CD4-positive, alpha-beta T cell treated with Interleukin-2 at 100 ng/mL for 4 hours (primary cell): ENCODE data around the gene WDFY2.

Experiments
- DNase-seq: peaks from one replicate; pipeline ENCODE4 v3.0.0-alpha.2; 2020; ENCODE audit warnings: low spot score

Gene WDFY2

DNA sequence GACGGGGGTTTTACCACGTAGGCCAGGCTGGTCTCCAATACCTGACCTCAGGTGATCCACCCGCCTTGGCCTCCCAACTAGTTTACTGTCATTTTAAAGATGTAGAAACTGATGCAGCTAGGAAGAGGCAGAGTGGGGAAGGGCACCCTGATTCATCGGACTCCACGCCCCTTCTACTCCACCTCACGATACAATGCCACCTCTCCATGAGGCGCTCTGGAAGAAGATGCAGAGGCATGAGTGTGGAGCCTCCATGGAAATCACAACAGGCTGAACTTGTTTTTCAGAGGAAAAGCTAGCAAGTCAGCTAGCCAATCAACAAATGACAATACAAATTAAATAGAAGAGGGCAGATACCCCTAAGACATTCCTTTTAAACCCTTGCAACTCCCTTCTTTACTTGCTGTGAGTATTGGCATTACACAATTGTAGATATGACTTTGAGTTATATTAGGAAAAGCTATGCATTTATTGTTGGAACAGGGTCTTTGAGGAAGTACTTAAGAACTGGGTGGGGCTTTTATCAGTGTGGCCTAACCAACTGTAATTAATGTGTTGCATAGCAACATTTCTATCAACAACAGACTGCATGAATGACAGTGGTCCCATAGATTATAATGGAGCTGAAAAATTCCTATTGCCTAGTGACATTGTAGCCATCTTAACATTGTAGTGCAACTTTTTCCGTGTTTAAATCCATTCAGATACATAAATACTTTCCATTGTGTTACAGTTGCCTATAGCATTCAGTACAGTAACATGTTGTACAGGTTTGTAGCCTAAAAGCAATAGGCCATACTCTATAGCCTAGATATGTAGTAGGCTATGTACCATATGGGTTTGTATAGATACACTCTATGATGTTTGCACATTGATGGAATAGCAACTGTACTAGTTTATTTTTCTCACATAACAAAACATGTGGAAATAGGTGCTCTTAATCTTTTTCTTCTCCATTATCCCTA is 17.6 kb downstream of the WDFY2 start:
- DNase-seq, result no peak

DNA sequence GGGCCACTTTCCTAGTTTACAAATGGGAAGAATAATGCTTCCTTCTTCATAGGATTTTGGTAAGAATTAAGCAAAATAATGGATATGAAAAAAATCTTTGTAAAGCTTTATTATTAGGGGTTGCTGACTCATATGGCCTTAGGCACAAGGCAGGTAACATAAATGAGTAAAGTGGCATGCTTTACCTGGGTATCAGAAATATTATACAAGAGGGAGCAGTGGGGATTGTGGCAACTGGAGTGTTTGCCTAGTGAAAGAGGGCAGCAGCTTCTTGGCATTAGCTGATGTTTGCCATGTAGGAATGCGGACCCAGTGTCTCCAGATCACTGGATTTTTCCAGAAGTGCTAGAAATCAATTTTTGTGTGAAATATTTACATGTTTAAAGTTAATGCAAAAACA is 19.5 kb downstream of the WDFY2 start:
- no peak for DNase-seq

DNA sequence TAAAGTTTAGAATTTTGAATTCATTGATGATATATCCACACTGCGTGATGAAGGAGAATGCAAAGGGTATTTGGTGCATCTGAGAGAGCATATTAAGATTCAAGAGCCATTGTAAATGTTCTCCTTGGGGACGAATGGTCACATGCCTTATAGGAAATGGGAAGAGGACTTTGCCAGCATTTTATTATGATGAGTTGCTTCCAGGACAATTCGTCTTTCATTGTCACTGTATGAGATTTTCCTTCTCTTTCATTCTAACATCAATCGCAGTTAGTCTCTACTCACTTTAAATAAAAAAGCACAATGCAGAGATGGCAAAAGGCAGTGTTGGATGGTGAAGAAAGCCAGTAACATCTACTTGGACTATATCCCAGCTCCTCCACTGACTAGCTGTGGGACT is 21.4 kb downstream of the WDFY2 start:
- no peak for DNase-seq

DNA sequence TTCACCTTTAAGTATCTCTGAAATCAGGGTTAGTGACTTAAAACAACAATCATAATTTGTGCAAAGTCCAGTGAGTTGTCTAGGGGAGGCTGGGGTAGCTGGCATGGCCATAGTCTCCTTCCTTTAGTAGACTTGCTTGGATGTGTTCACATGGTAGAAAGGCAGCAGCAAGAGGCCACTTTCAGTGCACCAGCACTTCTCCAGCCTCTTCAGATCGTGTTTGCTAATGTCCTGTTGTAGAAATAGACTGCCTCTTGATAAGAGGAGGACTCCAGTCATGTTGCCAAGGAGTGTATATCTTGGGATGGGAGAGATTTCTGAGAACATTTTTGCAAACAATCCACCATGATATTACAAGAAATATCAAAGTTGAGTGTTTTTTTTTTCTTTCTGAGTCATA is 22.9 kb downstream of the WDFY2 start:
- no peak for DNase-seq

DNA sequence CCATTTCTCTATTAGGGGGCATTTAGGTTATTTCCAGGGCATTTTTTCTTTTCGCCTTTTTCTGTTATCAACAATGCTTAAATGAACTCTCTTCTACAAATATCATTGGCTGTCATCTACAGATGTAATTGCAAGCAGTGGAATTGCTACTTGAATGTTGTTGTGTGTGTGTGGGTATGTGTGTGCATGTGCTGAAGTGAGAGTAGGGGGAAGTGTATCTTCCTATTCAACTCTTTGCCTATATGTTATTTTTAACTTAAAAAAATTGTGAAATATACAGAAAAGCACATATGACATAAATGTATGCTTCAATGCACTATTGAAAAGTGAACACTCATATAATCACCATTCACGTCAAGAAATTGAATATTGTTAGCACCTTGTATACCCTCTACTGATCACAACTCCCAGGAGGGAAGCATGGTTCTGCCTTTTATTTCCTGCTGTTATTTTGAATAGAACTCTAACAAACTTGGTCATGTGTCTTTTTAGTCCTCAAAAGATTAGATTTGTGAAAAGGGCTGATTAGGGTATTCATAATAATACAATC is 24.7 kb downstream of the WDFY2 start:
- no peak for DNase-seq

DNA sequence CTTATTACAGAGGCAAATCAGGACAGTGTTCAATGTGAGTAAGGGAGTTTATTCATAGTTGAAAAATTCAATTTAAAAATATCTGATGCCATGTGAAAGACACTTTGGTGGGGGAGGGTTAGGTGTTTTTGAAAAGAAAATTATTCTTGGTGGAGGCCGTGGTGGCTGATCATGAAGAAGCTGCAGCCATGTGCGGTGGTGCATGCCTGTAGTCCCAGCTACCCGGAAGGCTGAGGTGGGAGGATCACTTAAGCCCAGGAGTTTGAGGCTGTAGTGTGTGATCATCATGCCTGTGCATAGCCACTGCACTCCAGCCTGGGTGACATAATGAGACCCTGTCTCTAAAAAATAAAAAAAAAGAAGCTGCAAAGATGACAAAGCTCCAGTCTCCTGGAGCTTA is 28.6 kb downstream of the WDFY2 start:
- DNase-seq, result no peak

DNA sequence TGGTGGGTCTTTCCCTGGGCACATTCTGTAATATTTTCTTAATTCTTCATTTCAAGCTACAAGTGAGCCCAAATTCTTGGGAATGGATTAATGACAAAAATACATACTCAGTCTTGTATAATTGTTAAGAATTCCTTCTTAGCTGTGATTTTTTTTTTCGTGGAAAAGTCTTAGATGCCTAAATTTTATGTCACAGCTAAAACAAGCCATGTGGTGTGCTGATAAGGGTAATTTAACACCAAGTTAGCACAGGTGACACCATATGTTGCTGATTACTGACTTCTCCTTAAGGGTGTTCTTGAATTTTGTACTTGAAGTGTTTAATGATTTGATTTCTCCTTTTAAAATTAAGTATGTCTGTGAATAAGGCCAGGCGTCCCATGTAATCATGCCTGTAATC is 29.3 kb downstream of the WDFY2 start:
- no peak for DNase-seq

DNA sequence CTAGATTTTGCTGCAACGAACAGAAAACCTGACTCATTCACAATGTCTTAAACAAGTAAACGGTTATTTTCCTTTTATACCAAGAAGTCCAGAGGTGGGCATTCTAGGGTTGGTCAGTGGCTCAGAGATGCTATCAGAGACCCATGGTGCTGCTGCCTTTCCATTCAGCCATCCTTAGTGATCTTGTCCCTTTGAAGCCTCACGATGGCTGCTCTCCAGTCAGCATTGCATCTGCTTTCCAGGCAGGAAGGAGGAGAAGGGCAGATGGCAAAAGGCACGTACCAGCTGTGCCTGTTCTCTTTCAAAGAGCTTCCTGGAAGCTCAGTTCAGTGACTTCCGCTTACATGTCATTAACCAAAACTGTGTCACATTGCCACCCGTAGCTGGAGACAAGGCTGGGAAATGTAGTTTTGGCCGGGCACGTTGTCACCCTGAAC is 30.1 kb downstream of the WDFY2 start:
- peak; percentile 64 for DNase-seq

DNA sequence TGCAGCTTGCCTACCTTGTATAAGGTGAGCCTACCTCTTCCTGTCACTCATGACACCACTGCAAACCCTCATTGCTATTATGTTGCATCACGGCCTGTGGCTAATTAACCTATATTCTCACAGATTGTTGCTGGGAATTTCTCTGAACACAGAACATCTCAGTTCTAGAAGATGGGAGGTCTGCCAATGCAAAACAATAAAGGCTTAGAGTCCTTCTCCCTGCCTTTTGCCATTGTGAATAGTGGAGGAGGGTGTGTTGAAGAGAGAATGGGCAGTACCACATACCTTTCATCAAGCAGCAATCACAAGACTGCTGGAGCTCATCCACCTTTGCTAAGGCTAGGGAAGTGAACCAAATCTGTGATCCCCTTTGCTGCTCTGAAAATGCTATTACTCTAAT is 34.4 kb downstream of the WDFY2 start:
- DNase-seq, result no peak

DNA sequence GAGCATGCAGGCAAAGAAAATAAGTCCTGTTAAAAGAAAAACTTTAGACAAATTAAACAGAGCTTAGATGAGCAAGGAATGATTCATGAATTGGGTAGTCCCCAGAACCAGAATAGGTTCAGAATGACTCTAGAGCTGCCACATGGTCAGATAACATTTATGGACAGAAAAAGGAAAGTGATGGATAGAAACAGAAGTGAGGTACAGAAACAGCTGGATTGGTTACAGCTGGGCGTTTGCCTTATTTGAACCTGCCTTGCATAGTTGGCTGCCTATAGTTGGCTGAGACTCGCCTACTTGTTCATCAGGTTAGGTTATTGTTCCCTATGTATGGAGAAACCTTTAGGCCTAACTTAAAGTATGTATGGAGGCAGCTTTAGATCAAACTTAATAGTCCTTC is 35.4 kb downstream of the WDFY2 start:
- no peak for DNase-seq

DNA sequence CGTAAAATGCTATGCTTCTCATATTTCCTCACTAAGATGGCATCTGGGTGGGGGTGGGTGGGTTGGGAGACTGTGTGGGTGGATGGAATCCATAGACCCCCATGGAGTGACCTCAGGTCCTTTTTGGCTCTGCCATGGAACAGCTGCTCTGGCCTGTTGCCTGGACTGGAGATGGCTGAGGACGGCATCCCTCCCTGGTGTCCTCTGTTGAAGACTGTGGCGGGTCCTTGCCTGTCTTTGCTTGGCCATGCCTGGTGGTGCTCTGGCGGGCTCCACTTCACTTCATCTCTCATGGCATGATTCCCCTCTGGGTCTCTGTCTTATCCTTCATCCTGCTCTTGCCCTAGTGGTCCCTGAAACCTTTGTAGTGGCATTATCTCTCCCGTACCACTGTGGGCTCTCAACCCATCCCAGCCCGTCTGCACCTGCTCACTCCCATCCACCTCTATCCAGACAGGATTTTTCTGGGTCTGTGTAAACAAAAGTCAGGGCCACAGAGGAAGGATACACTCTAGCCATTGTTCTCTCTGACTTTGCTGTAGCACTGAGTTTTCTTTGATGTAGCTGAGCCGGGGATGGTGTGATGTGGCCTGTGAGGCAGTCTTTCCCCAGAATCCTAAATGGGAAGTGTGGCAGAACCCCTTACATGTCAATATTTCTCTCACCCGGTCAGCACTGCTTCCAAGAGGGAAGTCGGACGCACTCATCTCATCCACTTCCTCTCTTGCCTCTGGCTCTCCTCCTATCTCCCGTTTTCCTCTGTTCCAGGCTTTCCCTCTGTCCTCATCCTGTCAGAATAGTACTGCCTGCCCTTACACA is 36.1 kb downstream of the WDFY2 start:
- DNase-seq, result no peak

DNA sequence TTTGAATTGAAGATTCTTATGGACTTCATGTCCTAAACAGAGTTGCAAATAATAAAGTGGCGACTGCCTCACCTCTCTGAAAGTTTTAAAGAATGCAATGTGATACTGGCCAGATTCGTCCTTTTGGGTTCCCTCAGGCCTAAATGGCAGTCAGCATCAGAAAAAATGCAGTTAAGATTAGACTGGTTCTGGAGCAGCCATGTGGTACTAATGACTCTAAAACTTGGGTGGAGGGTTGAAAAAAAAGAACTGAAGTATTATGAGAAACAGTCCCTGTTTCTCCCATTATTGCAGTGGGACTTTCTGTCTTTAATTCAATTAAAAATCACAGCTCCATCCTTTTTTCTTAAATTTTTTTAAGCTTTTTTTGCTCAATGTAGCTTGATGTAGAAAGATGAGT is 37.3 kb downstream of the WDFY2 start:
- DNase-seq, result no peak

DNA sequence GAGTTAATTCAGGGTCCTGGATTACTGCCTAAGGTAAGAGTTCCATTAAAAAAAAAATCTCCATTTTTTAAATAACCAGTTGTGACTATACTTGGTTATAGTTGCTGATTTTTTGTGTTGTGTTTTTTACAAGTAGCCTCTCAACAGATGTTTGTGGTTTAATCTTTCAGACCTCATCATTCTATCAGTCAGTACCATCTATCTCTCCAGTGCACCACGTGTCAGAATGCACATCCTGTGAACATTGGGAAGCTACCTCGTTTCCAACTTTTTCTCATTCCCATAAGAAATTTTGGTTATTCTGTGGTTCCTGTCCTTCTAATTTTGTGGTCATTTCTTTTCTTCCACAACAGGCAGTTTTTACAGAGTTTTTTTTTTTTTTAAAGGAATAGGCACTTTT is 39.2 kb downstream of the WDFY2 start:
- DNase-seq, result no peak

DNA sequence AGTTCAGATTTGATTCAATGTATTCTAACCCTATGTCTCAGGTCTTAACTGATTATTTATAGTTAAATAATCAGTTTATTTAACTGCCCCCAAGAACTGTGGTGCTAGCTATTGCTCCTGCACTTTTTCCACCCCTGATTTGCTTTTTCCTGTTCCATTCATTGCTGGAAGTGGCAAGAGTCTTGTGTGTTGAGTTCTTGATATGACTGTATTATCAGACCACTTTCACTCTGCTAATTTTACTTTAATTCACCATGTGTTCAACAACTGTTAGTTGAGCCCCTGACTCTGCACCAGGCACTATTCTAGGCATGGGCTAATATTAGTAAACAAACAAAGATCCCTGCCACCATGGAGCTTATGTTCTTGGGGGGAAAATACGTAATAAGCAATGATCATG is 39.9 kb downstream of the WDFY2 start:
- no peak for DNase-seq

DNA sequence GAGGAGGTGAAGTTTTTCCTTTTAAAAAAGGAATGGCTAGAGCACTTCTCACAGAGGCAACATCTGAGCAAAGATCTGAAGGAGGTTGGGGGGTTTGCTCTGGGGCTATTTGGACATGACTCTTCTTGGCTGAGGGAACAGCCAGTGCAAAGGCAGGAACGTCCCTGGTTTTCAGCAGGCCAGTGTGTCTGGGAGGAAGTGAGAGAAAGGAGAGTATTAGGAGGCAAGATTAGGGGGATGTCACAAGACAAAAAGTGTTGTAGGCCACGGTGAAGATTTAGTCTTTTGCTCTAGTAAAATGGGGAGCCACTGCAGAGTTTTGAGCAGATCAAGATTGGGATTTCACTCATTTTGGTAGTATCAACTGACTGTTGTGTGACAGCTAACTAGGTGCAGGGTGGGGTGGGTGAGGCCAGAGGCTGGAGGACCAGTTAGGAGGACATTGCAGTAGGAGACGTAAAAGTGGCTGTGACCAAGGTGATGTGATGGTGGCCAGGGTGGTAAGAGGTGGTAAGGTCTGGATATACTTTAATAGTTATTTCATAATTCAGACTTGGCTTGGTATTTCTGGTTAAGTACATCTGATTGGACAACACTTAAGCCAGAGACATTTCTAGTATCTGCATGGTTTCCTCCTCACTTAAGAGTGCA is 40.6 kb downstream of the WDFY2 start:
- no peak for DNase-seq

DNA sequence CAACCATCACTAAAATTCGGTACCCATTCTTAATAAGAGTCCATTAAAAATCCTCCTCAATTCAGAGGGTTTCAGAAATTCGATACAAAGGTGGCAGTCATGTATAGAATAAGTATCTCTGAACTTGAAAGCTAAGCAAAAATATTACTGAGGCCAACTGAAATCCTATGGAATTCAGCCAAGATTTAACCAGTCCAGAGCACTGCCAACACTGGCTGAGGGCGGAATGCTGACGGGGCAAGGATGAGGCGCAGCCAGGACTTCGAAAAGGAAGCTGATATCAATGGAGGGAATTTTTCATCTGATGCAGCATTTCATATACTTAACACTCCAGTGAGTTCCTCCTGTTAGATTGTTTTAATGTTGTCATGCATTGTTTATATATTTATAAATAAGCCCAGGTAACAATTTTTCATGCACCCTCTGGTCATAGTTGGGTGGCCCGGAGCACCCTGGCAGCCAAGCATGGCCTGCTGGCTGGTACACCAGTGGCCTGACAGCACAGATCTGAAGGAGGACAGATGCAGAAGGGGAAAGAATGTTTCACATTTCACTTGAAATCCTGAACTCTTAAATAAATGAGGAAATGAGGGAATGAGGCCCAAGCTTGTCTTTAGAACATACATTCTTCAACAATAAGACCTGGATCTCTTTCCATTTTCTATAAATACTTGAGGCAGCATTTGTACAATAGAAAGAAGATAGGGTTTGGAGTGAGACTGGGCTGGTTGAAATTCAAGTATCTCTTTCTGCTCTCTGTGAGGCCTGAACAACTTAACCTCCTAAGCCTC is 41.5 kb downstream of the WDFY2 start:
- DNase-seq, result no peak

DNA sequence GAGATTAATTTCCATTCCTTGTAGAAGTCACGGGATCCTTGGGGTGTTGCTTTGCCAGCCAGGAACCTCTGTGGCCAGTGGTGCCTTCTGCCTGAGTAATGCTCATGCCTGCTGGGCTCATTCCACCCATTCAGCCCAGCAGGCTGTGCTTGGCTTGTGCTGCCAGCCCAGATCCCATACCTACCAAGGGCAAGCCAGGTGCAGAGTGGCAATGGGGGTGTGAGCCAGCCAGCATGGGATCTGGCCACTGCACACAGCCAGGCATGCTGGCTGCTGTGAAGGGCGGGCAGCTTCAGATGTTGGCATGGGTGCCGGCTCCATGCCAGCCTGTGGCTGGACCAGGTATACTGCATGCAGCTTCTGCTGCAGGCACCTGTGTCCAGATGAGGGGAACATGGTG is 42.5 kb downstream of the WDFY2 start:
- no peak for DNase-seq

DNA sequence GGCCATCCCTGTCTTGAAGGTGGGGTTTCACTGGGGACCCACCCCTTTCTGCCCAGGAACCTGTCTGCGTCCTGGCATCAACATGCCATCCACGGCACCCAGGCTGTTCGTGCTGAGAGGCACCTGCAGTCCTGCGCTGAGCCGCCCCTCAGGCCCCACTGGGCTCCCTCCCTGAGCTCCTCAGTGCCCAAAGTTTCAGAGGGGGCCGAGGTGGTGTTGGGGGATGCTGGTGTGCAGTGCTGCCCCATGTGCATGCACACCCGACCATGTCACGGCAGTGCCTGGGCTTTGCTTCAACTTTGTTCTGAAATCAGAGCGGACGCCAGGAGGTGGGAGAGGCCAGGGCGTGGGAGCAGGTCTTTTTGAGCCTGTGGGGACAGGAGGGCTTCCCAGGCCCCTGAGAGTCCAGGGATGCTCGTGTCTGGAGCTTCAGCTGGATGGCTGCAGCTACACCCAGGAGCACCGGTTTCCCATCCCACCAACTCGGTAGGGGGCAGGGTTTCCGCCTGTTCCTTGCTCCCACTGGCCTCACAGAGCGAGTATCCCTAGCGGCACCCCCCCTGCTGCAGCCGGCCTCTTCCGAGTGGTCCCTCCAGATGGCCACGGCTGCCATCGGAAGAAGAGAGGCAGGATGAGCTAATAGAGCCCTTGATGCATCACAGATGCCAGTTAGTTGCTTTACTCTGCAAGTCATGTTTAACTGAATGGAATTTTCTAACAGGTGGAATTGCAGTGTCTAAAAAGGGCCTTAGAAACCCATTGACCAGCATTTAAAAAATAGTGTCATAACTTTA is 44.0 kb downstream of the WDFY2 start:
- no peak for DNase-seq

DNA sequence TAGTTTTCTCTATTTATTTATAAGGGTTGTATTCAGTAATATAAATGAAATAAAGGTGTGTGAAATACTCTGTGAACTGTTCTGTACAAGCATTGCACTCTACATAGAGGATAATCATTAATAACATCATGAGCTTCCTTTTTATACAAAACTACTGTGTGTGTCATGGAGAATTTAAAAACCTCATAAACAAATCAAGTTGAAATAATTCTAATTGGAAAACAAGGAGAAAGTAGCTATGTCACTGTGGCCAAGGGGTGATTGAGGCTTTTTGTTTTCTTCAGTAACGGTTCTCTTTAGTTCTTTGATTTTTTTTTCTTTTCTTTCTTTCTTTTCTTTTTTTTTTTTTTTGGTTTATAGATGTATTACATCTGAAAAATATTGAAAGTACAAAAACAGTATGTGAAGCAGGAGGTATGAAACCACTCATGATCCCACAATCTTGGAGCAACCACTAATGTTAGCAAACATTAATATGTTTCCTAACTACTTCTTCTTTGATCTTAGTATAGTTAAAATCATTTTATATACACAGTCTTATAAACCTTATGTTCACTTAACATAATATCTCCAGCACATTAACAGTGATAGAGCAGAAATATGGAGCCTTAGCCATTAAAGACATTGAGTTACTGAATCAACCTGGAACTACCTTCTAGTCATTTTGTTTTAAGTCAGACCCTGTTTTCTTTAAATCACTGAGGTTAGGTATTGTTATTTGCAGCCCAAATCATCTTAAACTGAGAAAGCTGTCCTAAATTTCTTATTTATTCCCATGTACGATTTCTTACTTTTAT is 45.4 kb downstream of the WDFY2 start:
- DNase-seq, result no peak

DNA sequence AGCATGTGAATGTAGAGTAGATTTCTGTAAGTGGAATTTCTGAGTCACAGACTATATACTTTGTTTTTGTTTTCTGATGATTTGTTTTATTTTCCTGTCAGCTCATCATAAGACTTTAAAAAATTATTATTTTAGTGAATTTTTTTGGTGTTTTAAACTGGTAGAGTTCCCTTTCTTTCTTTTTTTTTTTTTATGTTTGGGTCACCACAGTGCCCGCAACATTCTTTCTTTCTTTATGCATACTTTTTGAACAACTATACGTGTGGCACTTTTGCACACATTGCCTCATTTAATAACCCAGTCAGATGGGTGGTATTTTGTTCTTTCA is 46.0 kb downstream of the WDFY2 start:
- DNase-seq, result no peak
